Measurements from ENCODE around the gene CUX1.

Gene CUX1

DNA sequence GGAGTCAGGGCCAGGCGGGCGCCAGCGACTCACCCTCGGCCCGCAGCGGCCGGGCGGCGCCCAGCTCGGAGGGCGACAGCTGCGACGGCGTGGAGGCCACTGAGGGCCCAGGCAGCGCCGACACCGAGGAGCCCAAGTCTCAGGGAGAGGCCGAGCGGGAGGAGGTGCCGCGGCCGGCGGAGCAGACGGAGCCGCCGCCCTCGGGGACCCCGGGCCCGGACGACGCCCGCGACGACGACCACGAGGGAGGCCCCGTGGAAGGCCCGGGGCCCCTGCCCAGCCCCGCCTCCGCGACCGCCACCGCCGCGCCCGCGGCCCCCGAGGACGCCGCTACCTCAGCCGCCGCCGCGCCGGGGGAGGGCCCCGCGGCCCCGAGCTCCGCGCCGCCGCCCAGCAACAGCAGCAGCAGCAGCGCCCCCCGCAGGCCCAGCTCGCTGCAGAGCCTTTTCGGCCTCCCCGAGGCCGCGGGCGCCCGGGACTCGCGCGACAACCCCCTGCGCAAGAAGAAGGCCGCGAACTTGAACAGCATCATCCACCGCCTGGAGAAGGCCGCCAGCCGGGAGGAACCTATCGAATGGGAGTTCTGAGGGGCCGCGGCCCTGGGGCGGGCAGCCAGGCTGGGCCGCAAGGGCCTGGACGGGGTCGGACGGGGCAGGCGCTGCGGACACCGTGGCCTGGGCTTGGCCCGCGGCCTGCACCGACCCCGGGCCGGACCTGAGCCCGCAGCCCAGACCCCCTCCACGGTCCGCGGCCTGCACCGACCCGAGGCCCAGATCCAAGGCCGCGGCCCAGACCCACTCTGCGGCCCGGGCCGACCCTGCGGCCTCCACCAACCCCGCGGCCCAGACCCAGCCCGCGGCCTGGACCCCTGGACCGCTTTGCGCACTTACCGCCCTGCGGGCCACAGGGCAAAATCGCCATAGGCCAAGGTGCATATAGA, 431.3 kb downstream of the CUX1 start:
- Histone ChIP-seq H3K27me3 (ENCODE audit: low read depth, low read length) (no peaks in the 10 kb centered on the region), H3K36me3 (ENCODE audit: control insufficient read depth in 1 of 2, insufficient read depth in 2 of 2, low read length in 2 of 2) (peaks cover 13 to 43% of the 10 kb centered on the region in 2 donors), H3K9me3 (ENCODE audit: control insufficient read depth in 1 of 2, low read length in 2 of 2) (no peaks in the 10 kb centered on the region), H3K27ac (ENCODE audit: low read length) (no peak overlapping the region), H3K4me3 (ENCODE audit: low read depth in 1 of 2, low read length in 2 of 2) (no peak overlapping the region), H3K4me1 (ENCODE audit: control insufficient read depth in 1 of 2, insufficient read depth in 2 of 2, low read length in 2 of 2) (no peaks in the 10 kb centered on the region)

DNA sequence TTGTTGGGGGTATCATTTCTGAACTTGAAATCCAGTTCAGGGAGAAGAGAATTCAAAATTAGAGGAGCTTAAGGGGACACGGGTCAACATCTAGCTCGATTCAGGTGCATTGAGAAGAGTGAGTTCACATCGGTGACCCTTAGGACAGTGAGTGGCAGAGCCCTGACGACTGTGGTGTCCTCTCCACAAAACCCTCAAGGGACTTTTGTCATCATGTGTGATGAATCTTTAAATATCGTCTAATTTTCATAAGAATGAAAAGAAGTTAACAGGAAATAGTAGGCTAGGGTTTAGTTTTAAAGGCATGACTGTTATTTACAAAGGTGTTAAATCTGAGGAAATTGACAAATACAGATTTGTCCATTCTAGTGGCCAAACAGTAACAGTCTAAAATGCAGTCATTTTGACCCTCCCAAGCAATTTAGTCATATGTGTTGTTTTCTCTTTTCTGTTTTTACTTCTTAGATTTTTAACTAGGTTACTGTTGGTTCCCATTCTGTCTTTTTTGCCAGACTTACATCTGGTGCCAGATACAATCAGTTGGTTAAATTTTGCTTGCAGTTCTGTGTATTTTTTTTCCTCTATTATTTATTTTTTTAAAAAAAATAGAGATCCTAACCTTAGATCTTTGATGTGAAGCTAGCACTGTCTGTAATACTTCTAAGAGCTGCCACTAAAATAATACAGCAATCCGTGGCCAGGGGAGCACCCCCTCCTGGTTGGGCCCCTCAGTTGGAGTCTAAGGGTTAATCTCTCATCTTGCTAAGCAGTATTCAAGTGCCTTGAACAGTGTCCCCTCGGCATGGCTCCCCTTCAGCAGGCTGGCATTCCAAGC, 434.3 kb downstream of the CUX1 start:
- no peak overlapping the region for H3K4me3 ChIP-seq (ENCODE audit: low read depth in 1 of 2, low read length in 2 of 2)
- H3K4me1 ChIP-seq (ENCODE audit: control insufficient read depth in 1 of 2, insufficient read depth in 2 of 2, low read length in 2 of 2) = no peaks in the 10 kb centered on the region
- H3K9me3 ChIP-seq (ENCODE audit: control insufficient read depth in 1 of 2, low read length in 2 of 2) = no peaks in the 10 kb centered on the region
- no peak overlapping the region for H3K27ac ChIP-seq (ENCODE audit: low read length)
- peaks cover 13 to 21% of the 10 kb centered on the region in 2 donors for H3K36me3 ChIP-seq (ENCODE audit: control insufficient read depth in 1 of 2, insufficient read depth in 2 of 2, low read length in 2 of 2)
- no peaks in the 10 kb centered on the region for H3K27me3 ChIP-seq (ENCODE audit: low read depth, low read length)

DNA sequence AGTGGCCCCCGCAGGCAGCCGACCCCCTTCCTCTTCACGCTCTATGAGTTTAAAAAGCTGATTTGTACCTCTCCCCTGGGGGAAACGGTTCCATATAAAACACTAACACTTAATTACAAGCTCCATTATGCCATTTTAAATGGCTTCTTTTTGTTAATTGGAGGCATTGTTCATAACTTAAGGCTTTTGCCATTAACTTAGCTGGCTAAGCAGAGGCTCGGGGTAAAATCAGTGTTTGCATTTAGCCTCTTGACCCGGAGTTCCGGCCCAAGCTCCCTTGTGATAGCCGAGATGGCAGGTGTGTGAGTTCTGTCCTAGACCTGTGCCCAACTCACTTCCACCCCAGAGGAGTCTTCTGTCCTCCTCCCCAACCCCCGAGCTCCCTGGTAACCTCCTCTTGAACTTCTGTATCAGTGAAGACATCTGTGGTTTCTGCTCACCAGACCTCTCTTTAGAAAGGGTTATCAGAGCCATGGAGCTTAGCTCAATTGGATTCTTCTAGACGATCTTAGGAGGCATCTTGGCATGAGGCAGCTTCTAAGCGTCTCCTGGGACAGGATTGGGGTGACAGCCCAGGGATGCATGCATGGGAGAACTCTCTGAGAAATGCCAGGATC, 435.0 kb downstream of the CUX1 start:
- H3K9me3 ChIP-seq (ENCODE audit: control insufficient read depth in 1 of 2, low read length in 2 of 2) = no peaks in the 10 kb centered on the region
- H3K4me3 ChIP-seq (ENCODE audit: low read depth in 1 of 2, low read length in 2 of 2) = no peak overlapping the region
- H3K4me1 ChIP-seq (ENCODE audit: control insufficient read depth in 1 of 2, insufficient read depth in 2 of 2, low read length in 2 of 2) = no peaks in the 10 kb centered on the region
- H3K27me3 ChIP-seq (ENCODE audit: low read depth, low read length) = no peaks in the 10 kb centered on the region
- no peak overlapping the region for H3K27ac ChIP-seq (ENCODE audit: low read length)
- H3K36me3 ChIP-seq (ENCODE audit: control insufficient read depth in 1 of 2, insufficient read depth in 2 of 2, low read length in 2 of 2) = peaks cover 13 to 19% of the 10 kb centered on the region in 2 donors

DNA sequence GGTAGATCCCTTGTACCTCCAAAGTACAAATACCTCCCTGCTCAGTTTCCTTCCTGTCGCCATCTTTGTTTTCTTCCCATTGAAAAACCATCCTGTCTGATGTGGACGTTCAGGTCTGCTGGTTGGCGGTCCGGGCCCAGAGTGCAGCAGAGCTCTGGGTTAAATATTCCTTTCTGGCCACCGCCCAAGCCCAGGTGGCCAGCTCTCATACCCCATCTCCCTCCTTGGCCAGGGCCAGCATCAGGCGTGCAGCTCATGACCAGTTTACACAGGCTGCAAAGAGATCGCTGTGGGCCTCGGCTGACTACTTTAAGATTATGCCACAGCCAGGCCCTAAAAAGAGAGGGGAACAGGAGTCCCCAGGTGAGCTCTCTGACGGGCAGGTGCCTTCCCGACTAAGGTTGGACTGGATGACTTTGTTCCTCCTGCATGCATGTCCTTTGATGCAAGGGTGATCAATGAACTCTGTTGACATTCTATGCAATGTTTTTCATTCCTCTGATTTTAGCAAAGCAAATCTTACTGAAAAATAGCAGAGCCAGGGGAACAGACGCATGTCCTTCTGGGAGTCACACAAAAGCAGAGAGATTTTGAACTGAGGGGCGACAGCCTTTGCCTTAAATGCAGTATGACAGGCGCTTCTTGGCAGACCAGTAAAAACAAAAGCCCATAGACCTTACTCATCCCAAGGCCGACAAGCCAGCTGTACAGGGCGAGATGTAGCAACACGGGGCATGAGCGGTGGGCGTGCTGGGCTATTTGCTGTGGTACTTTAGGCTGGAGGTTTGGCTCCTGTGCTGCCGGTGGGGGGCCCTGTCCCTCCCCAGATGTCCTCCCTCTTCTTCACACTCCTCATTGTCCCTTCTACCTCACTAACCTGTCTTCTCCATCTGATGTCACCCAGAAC, 435.9 kb downstream of the CUX1 start:
- no peaks in the 10 kb centered on the region for H3K27me3 ChIP-seq (ENCODE audit: low read depth, low read length)
- no peaks in the 10 kb centered on the region for H3K4me1 ChIP-seq (ENCODE audit: control insufficient read depth in 1 of 2, insufficient read depth in 2 of 2, low read length in 2 of 2)
- H3K36me3 ChIP-seq (ENCODE audit: control insufficient read depth in 1 of 2, insufficient read depth in 2 of 2, low read length in 2 of 2) = peaks cover 13 to 19% of the 10 kb centered on the region in 2 donors
- H3K27ac ChIP-seq (ENCODE audit: low read length) = no peak overlapping the region
- H3K9me3 ChIP-seq (ENCODE audit: control insufficient read depth in 1 of 2, low read length in 2 of 2) = no peaks in the 10 kb centered on the region
- no peak overlapping the region for H3K4me3 ChIP-seq (ENCODE audit: low read depth in 1 of 2, low read length in 2 of 2)

DNA sequence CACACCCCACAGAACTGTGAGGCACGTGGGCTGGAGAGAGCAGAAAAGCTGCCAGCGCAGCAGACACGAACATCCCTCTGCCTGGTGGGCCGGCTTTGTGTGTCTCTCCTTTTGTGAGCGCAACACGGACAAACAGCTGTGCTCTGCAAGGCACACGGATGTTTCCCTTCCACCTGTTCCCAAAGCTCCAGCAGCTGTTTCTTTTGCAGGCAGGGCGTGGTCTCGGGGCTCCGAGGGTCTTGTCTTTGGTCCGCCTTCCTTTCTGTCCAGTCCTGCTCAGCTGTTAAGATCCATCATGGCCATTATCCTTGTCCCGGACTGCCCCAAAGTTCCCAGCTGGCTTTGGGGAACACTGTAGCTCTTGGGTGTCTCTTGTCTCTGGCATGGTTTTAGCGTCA, 436.5 kb downstream of the CUX1 start:
- H3K36me3 ChIP-seq (ENCODE audit: control insufficient read depth in 1 of 2, insufficient read depth in 2 of 2, low read length in 2 of 2) = peaks cover 13 to 17% of the 10 kb centered on the region in 2 donors
- H3K9me3 ChIP-seq (ENCODE audit: control insufficient read depth in 1 of 2, low read length in 2 of 2) = no peaks in the 10 kb centered on the region
- H3K27me3 ChIP-seq (ENCODE audit: low read depth, low read length) = no peaks in the 10 kb centered on the region
- H3K4me1 ChIP-seq (ENCODE audit: control insufficient read depth in 1 of 2, insufficient read depth in 2 of 2, low read length in 2 of 2) = no peaks in the 10 kb centered on the region
- H3K27ac ChIP-seq (ENCODE audit: low read length) = no peak overlapping the region
- no peak overlapping the region for H3K4me3 ChIP-seq (ENCODE audit: low read depth in 1 of 2, low read length in 2 of 2)

DNA sequence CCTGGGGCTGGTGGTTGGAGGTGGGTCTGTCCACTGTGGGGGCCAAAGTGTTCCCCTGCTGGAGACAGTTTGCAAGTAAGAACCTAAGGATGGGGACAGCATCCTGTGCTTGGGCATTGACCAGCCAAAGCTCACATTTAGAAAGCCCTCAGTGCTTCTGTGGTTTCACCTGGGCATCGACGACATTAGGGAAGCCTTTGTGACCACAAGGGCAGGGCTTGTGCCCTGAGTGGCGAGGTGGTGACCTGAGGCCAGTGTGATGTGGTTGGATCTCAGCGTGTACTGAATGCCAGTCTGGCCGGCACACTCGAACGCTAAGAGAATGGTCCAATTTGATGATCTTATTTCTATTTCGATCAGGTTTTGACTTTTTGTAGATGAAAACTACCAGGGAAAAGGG, 437.1 kb downstream of the CUX1 start:
- Histone ChIP-seq H3K4me3 (ENCODE audit: low read depth in 1 of 2, low read length in 2 of 2) (no peak overlapping the region), H3K4me1 (ENCODE audit: control insufficient read depth in 1 of 2, insufficient read depth in 2 of 2, low read length in 2 of 2) (no peaks in the 10 kb centered on the region), H3K9me3 (ENCODE audit: control insufficient read depth in 1 of 2, low read length in 2 of 2) (no peaks in the 10 kb centered on the region), H3K36me3 (ENCODE audit: control insufficient read depth in 1 of 2, insufficient read depth in 2 of 2, low read length in 2 of 2) (peaks cover 9 to 12% of the 10 kb centered on the region in 2 donors), H3K27ac (ENCODE audit: low read length) (no peak overlapping the region), H3K27me3 (ENCODE audit: low read depth, low read length) (no peaks in the 10 kb centered on the region)

DNA sequence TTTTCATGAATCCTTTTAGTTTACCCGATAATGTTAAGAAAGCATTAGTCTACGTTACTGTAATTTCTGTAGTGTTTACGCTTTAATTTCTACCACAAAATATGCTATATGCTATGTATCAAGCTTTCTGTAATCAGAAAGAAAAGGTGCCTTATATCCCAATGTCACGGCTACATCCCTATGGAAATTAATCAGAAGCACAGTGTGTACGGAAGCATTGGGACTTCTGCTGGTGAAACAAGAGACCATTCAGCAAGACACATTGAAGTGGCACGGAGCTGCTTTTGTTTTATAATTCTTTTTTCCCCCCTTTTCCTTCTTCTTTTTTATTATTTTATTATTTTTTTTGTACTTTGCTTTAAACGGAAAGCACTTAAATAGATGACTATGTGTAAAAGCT, 438.1 kb downstream of the CUX1 start:
- Histone ChIP-seq H3K36me3 (ENCODE audit: control insufficient read depth in 1 of 2, insufficient read depth in 2 of 2, low read length in 2 of 2) (peaks cover 0 to 2% of the 10 kb centered on the region in 2 donors), H3K9me3 (ENCODE audit: control insufficient read depth in 1 of 2, low read length in 2 of 2) (no peaks in the 10 kb centered on the region), H3K4me3 (ENCODE audit: low read depth in 1 of 2, low read length in 2 of 2) (no peak overlapping the region), H3K27ac (ENCODE audit: low read length) (no peak overlapping the region), H3K4me1 (ENCODE audit: control insufficient read depth in 1 of 2, insufficient read depth in 2 of 2, low read length in 2 of 2) (no peaks in the 10 kb centered on the region), H3K27me3 (ENCODE audit: low read depth, low read length) (no peaks in the 10 kb centered on the region)

DNA sequence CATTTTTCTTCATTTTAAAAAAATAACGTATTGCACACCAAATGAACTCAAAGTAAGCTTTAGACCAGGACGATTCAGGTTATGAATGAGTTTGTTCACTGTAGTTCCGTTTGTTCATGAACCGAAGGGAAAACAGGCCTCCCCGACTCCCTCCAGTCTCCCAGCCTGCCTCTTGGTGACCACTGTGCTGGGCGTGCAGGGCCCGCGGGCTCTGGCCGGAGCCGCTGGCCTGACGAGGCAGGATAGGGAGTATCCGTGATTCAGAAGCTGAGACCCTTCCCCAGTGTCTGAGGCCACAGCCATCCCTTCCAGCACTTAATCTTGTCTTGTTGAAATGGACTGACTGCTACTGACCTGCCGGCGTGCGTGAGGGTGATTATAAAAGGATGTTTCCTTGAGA, 438.5 kb downstream of the CUX1 start:
- Histone ChIP-seq H3K4me1 (ENCODE audit: control insufficient read depth in 1 of 2, insufficient read depth in 2 of 2, low read length in 2 of 2) (no peaks in the 10 kb centered on the region), H3K36me3 (ENCODE audit: control insufficient read depth in 1 of 2, insufficient read depth in 2 of 2, low read length in 2 of 2) (no peaks in the 10 kb centered on the region), H3K27ac (ENCODE audit: low read length) (no peak overlapping the region), H3K27me3 (ENCODE audit: low read depth, low read length) (no peaks in the 10 kb centered on the region), H3K4me3 (ENCODE audit: low read depth in 1 of 2, low read length in 2 of 2) (no peak overlapping the region), H3K9me3 (ENCODE audit: control insufficient read depth in 1 of 2, low read length in 2 of 2) (no peaks in the 10 kb centered on the region)

DNA sequence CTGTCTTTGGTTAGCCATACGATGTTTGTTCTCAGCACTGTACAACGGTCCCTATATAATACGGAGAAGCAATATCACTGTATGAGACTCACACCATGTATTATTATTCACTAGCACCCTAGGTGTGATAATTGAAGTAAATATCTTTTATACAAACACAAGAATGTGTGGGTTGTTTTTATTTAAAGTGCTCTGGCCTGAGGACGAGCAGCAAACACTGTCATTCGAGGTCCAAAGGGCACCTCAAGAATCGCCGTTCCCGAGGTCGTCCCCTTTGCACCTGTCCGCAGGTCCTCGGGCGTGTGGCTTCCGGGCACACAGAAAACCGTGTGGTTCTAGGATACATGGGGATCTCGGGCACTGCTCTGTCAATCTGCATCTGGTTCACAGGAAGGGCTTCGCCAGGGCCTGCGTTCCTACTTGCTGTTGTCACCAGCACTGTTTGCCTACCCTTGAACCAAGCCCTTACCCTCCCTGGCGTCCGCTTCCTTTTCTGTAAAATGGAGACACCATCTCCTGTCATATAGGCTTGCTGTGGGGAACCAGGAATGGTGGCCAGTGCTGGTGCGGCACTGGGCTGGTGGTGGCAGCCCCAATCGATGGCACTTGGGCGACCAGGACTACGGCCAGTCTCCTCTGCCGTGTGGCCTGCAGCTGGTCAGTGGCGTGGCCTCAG, 440.8 kb downstream of the CUX1 start:
- Histone ChIP-seq H3K27ac (ENCODE audit: low read length) (no peak overlapping the region), H3K27me3 (ENCODE audit: low read depth, low read length) (no peaks in the 10 kb centered on the region), H3K4me1 (ENCODE audit: control insufficient read depth in 1 of 2, insufficient read depth in 2 of 2, low read length in 2 of 2) (no peaks in the 10 kb centered on the region), H3K9me3 (ENCODE audit: control insufficient read depth in 1 of 2, low read length in 2 of 2) (no peaks in the 10 kb centered on the region), H3K36me3 (ENCODE audit: control insufficient read depth in 1 of 2, insufficient read depth in 2 of 2, low read length in 2 of 2) (no peaks in the 10 kb centered on the region), H3K4me3 (ENCODE audit: low read depth in 1 of 2, low read length in 2 of 2) (no peak overlapping the region)

DNA sequence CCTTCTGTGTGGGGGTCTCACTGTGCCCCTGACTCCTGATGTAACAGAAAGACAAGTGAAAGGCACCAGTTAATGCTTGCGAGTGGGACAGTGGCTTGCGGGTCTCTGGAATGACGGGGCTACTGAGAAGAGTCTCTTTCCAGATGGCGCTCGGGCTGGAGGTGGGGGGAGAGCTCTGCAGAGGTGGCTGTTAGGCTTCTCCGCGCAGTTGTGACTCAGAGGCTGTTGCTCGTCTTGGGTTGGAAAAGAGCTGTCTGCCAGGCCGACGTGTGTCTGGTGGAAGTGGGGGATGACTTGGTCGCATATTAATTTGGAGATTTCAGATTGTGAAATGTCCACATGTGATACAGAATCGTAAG, 441.3 kb downstream of the CUX1 start:
- H3K27me3 ChIP-seq (ENCODE audit: low read depth, low read length) = no peaks in the 10 kb centered on the region
- no peaks in the 10 kb centered on the region for H3K4me1 ChIP-seq (ENCODE audit: control insufficient read depth in 1 of 2, insufficient read depth in 2 of 2, low read length in 2 of 2)
- H3K9me3 ChIP-seq (ENCODE audit: control insufficient read depth in 1 of 2, low read length in 2 of 2) = no peaks in the 10 kb centered on the region
- H3K27ac ChIP-seq (ENCODE audit: low read length) = no peak overlapping the region
- no peak overlapping the region for H3K4me3 ChIP-seq (ENCODE audit: low read depth in 1 of 2, low read length in 2 of 2)
- H3K36me3 ChIP-seq (ENCODE audit: control insufficient read depth in 1 of 2, insufficient read depth in 2 of 2, low read length in 2 of 2) = no peaks in the 10 kb centered on the region

Measured in muscle layer of duodenum (tissue), 2 donors.